ENCODE measurements around the gene KCNB1. TPM values are rescaled to one million over a fixed set of nuclear protein-coding genes. Genes with fewer than 3 reads are reported as not detected.

The KCNB1 gene
- total and polyA plus RNA-seq, 2 of the 4 experiments (the other 2 are of a cell fraction) = 0.05 TPM; not detected in 1

DNA sequence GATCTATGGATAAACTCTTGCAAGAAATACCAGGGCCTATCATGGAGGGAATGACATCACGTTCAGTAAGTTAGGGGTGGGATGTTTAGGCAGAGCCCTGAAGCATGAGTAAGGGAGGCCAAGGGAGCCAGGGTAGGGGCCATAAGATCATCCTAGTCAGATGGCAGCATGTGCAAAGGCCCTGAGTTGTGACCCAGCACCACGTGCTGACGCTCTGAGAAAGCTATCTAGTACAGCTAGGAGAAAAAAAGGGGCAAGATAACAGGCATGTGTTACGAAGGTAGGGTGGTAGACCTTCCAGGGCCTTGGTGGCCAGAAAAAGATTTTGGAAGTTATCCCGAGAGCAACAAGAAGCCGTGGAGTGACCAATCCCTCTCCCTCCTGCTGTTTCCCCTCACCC, 22.3 kb downstream of the KCNB1 start:
- DNase-seq = no peak
- no peak overlapping the region for H4K5ac ChIP-seq (ENCODE audit: low read depth, low read length)
- BruUV-seq (replicated peaks) = no TSS peak
- H2BK20ac ChIP-seq (ENCODE audit: low read depth, low read length) = no peak overlapping the region
- H3K9me3 ChIP-seq (ENCODE audit: control insufficient read depth, insufficient read depth, low read length) = no peaks in the 10 kb centered on the region
- H3K23ac ChIP-seq (ENCODE audit: low read depth, low read length) = no peak overlapping the region
- ChIA-PET CTCF (no interaction called here), POLR2A (ENCODE audit: unreplicated experiment) (no interaction called here)
- no peak overlapping the region for H2AFZ ChIP-seq (replicated peaks; ENCODE audit: low read length, poor library complexity)
- H3K27me3 ChIP-seq (ENCODE audit: control insufficient read depth, insufficient read depth, low read length) = peaks cover 50% of the 10 kb centered on the region
- H2BK120ac ChIP-seq (ENCODE audit: low read depth, low read length) = no peak overlapping the region
- no peaks in the 10 kb centered on the region for H4K20me1 ChIP-seq (ENCODE audit: insufficient read depth, low read length)
- H3K79me1 ChIP-seq (ENCODE audit: low read depth in 1 of 2, low read length in 2 of 2) = no peaks in the 10 kb centered on the region
- H3K27ac ChIP-seq (ENCODE audit: insufficient read depth, low read length) = no peak overlapping the region
- no peak for ATAC-seq (ENCODE audit: low read depth)
- no peak overlapping the region for H3K4me2 ChIP-seq (ENCODE audit: low read depth, low read length)
- no peaks in the 10 kb centered on the region for H3K36me3 ChIP-seq (ENCODE audit: control insufficient read depth, insufficient read depth, low read length)
- H3K14ac ChIP-seq (replicated peaks; ENCODE audit: low read depth, low read length) = no peak overlapping the region
- no peak overlapping the region for H3K9ac ChIP-seq (ENCODE audit: low read depth, low read length)
- no peak overlapping the region for H4K8ac ChIP-seq (ENCODE audit: low read depth in 2 of 2, low read length in 2 of 2)
- no peak overlapping the region for H3K18ac ChIP-seq (ENCODE audit: low read depth, low read length)
- dilution Hi-C loops (cut with HindIII; ENCODE audit: low sequenced_read_pairs, unreplicated experiment) (no loop called here), in situ Hi-C loops (cut with MboI; ENCODE audit: low sequenced_read_pairs) (no loop called here), intact Hi-C loops (cut with micrococcal nuclease) (no loop called here)
- no peak overlapping the region for H4K91ac ChIP-seq (ENCODE audit: insufficient read depth, low read depth, low read length)
- no peak overlapping the region for H3K4me3 ChIP-seq (ENCODE audit: insufficient read depth, low read depth, low read length)
- H2BK5ac ChIP-seq (ENCODE audit: low read depth, low read length, poor library complexity, severe bottlenecking) = no peak overlapping the region
- H3K9me1 ChIP-seq (ENCODE audit: insufficient read depth, low read length) = no peaks in the 10 kb centered on the region
- WGBS, 2 experiments (ENCODE audit: extremely low coverage in 2 of 2, insufficient read length in 1 of 2) = 38% methylated on average over 2 of the region's 6 CpGs; no CpG with 5 or more reads in 1 of the 2 experiments
- no peak overlapping the region for H2BK15ac ChIP-seq (ENCODE audit: low read depth, low read length)
- no peak overlapping the region for H3K56ac ChIP-seq (ENCODE audit: extremely low read depth, insufficient read depth, low read length)
- no peaks in the 10 kb centered on the region for H3K4me1 ChIP-seq (ENCODE audit: control insufficient read depth, insufficient read depth, low read length)
- H2AK9ac ChIP-seq (replicated peaks; ENCODE audit: low read depth, low read length, poor library complexity) = no peak overlapping the region
- no peak overlapping the region for H3K4ac ChIP-seq (ENCODE audit: low read depth, low read length)
- no peak for TF ChIP-seq RFX5 (IDR thresholded peaks at IDR 0.05; ENCODE audit: low read depth, low read length)
- TF ChIP-seq RCOR1 (IDR thresholded peaks at IDR 0.05; ENCODE audit: insufficient replicate concordance, low read length) = no peak
- TF ChIP-seq, protein P1, sequence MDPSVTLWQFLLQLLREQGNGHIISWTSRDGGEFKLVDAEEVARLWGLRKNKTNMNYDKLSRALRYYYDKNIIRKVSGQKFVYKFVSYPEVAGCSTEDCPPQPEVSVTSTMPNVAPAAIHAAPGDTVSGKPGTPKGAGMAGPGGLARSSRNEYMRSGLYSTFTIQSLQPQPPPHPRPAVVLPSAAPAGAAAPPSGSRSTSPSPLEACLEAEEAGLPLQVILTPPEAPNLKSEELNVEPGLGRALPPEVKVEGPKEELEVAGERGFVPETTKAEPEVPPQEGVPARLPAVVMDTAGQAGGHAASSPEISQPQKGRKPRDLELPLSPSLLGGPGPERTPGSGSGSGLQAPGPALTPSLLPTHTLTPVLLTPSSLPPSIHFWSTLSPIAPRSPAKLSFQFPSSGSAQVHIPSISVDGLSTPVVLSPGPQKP (IDR thresholded peaks at IDR 0.05; ENCODE audit: borderline replicate concordance, low read depth, low read length) = no peak
- TF ChIP-seq MAZ (IDR thresholded peaks at IDR 0.05; ENCODE audit: borderline replicate concordance, low read depth, low read length) = no peak
- TF ChIP-seq MXI1 (IDR thresholded peaks at IDR 0.05; ENCODE audit: borderline replicate concordance, low read depth, low read length) = no peak
- no peak for TF ChIP-seq SMC3 (IDR thresholded peaks at IDR 0.05; ENCODE audit: low read depth, low read length)
- no peak for TF ChIP-seq BHLHE40 (IDR thresholded peaks at IDR 0.05; ENCODE audit: low read depth, low read length)
- TF ChIP-seq NFE2L2 (IDR thresholded peaks at IDR 0.05; ENCODE audit: low read depth, low read length) = no peak
- TF ChIP-seq POLR2A (IDR thresholded peaks at IDR 0.05; ENCODE audit: low read depth, low read length) = no peak
- H2AK5ac ChIP-seq (ENCODE audit: low read depth, low read length) = no peak overlapping the region

Data from IMR-90 (cell line).